NCI-H2107 treated with DMSO at 0.1 percent for 48 hours (cell line): ENCODE measurements around the gene ORMDL3.
"Not testable (repeated sequence)": the region's sequence is repeated elsewhere in the genome, so short reads cannot be mapped to it uniquely, and the experiment has no call there.

Experiments used
- DNase-seq: peaks from one replicate; lab custom pipeline; 2025; ENCODE audit not compliant: unreplicated experiment; lab: John Stamatoyannopoulos, UW

Gene ORMDL3

DNA sequence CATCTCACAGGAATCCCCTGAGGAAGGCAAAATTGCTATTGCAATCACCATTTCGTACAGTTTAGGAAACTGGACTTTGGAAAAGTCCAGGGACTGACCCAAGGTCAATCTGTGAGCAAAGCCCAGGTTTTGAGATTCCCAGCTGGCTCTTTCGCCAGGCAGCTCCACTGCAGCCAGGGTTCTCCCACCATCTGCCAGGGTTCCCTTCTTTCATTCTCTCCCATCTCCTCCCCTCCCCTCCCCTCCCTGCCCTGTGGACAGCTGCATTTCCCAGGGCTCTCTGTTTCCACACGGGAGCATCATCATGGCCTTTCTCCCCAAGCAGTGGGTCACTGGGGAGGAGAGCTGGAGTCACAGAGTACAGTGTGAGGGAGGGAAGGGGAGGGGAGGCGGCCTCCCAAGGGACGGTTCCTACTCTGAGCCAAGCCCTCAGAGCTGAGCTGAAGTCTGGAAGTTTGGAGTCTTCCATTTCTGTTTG is 23.5 kb upstream of the ORMDL3 start:
- DNase-seq = no peak

GRCh38 chr17:39949028-39949427 is 21.6 kb upstream of the ORMDL3 start:
- DNase-seq = no peak

DNA sequence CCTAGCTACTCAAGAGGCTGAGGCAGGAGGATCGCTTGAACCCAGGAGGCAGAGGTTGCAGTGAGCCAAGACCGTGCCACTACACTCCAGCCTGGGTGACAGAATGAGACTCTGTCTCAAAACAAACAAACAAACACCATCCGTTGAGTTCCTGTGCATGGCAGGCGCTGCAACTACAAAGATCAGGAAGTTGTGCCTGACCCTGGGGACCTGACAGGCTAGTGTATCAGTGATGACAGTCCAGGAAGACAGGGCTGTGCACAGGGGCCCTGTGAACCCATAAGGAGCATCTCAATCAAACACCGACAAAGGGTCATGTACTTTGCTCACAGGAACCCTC is 21.1 kb upstream of the ORMDL3 start:
- not testable (repeated sequence) for DNase-seq

- no peak for DNase-seq
Measured at GRCh38 chr17:39946551-39947330, 19.3 kb upstream of the ORMDL3 start.

DNA sequence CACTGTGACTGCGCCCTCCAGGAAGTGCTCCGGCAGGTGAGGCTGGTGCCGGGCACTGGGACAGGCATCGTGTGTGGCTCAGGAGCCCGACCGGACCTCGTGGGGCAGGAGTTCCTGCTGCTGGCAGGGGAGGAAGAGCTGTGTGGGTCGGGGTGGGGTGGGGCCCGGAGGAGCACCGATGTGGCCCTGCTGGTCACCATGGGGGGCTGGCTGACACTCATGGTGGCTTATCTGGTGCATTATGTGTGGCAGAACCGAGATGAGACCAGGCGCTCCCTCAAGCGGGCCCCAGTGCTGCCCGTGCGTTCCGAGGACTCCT is 17.0 kb upstream of the ORMDL3 start:
- DNase-seq = no peak

- DNase-seq = no peak
Measured at GRCh38 chr17:39943702-39944392, 16.4 kb upstream of the ORMDL3 start.

GRCh38 chr17:39939588-39940419 is 12.4 kb upstream of the ORMDL3 start:
- DNase-seq = no peak

GRCh38 chr17:39939106-39939505 is 11.7 kb upstream of the ORMDL3 start:
- DNase-seq = no peak

GRCh38 chr17:39938140-39938869 is 10.9 kb upstream of the ORMDL3 start:
- DNase-seq = no peak

DNA sequence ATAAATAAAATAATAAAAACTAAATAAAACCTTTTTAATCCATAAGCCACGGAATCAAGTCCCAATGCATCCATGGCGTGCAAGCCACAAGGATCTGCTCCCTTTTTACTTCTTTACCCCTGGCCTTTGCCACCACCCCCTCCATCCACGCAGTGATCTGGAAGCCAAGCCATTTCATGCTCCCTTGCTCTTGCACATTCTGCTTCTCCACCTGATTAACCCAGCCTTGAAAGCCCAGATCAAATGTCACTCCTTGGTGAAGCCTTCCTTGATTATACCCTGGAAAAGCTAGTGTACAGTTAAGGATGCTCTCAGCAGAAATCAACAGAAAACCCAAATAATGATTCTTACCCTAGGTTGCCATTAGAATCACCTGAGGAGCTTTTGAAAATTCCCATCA is 10.0 kb upstream of the ORMDL3 start:
- no peak for DNase-seq

- DNase-seq = no peak
Measured at GRCh38 chr17:39935909-39936308, 8.5 kb upstream of the ORMDL3 start.

DNA sequence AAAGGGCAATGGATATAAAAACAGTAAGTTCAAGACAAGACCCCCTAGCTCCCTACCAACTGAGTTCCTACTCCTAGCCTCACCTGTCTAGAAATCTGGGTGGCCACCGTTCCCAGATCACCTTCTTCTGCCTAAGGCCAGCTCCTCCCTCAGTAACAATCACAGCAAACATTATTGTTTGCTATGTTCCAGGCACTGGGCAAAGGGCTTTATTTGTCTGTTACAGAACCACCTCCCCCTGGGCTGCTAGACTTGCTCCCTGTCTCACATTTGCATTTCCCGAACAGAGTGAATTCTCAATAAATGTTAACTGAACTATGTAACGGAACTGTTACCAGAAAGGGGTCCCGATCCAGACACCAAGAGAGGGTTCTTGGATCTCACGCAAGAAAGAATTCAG is 6.9 kb upstream of the ORMDL3 start:
- DNase-seq = no peak

GRCh38 chr17:39933912-39934311 is 6.5 kb upstream of the ORMDL3 start:
- no peak for DNase-seq

DNA sequence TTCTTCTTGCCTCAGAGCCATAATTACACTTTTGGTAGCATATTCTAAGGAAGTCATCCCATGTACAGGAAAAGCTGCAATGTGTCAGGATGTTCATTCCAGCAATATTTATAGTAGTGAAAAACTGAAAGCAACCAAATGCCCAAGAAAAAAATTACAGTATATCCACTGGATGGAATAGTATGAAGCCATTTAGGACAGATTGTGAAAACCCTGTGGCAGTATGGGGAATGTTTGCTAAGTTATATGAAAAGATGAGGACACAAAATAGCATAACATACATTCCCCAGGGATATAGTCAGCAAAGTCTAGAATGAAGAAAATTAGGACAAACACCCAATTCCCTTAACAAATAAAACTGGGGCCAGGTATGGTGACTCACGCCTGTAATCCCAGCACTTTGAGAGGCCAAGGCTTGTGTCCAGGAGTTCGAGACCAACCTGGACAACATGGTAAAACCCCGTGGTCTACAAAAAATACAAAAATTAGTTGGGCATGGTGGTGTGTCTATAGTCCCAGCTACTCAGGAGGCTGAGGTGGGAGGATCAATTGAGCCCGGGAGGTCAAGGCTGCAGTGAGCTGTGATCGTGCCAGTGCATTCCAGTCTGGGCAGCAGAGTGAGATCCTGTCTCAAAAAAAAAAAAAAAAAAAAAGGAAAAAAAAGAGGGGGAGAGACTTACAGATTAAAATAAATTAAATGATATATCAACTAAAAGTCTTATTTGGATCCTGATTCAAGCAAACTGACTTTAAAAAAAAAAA is 2.4 kb upstream of the ORMDL3 start:
- no peak for DNase-seq

DNA sequence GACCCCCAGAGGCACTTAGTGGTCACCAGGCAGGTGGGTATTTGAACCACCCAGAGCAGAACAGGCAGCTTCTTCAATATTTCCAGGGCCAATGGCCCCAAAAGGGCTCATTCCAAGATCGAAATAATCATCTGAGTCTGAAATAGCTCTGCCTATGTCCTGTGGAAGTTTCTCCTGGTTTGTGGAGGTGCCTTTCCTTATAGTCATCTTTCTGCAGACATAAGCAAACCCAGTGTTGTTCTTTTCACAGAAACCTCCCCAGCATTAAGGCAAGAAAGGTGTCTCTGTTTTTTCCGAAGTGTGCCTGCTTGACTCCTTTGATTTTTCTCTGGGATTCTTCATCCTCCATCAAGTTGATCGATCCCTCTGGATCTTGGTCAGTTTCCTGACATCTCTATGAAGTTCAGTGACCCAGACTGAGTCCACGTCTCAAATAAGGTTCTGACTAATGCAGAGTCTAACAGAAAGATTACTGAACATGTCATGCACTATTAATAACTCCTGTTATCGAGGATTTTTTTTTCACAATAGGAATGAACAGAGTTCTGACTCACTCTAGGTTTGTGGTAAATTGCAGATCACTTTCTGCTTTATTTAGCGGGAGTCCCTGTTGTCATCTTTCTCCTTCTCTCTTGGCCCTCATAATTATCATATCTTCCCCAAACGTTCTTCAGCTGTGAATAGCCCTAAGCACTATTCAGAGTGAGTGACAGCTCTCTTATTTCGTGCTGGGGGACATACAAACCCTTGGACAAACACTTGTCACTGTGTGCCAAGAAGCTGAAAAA is 1.7 kb upstream of the ORMDL3 start:
- no peak for DNase-seq

DNA sequence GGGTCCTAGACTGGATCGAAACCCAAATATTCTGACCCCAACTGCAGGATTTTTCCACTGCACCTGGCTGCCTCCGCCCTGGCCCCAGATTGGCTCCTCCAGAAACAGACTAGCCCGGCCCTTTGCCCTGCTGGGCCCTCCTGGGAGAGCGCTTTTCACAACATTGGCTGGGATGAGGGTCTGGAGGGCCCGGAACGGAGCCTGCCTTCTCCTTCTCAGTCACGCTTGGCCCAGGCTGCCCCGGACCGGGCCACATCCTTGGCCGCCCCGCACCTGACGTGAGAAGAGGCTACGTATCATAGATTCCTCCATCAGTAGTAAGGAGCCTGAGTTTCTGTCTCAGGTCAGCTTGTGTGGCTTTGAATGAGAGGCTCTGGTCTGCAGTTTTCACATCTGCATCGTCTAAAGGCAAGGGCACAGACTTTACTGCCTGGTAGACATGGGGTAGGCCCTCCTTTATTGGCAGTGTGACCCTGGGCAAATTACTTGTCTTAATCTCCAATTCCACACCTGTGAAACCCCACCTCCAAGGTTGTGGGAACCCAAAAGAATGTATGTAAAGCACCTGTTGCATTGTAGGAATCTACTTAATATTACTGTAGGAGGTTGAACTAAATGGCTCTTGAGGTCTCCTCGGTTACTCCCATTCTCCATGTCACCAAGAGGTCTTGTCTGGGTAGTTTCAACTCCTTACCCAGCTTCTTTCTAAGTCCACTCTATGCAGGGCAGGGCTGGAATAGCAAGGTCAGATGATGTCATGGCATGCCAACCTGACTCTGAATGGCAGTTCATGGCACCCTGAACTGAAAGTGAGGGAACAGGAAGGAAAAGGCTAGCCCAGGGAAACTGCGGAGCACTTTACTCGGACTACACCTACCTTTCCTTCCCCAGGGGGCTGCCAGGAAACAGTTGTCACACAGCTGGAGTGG is 792 bp upstream of the ORMDL3 start:
- DNase-seq = no peak

- no peak for DNase-seq
Measured at GRCh38 chr17:39926588-39927100, 757 bp downstream of the ORMDL3 start.

DNA sequence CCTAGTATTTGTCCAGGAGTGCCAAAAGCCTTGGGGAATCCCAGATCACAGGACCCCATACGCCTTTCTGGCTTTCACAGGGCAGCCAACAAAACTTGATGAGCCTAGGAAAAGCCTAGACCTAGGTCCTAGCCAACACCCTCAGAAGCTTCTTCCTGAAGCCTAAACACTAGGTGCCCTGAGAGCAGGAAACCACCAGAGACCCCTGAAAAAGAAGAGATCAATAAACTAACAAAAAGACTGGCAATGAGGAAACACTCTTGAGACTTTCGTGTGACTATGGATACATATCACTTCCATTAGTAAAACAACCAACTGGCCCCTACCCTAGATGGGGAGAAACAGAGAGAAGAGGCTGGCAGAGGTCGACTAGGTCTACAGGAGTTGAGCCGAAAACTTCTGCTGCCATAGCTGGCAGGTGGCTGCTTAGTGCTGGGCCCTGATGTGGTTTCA is 1.2 kb downstream of the ORMDL3 start:
- no peak for DNase-seq
